HepG2 (cell line): ENCODE results near the gene SETD3. TPM values are rescaled to one million over a fixed set of nuclear protein-coding genes. Genes with fewer than 3 reads are reported as not detected.

Experiments
- ATAC-seq: fragments of 200-7000 bp; cut with Tn5 transposase; 3 replicates; pipeline ENCODE4 v1.9.1; 2020; ENCODE audit warnings: mild to moderate bottlenecking, moderate library complexity
- BruUV-seq: library from RNA; stranded (reverse); fragments of 400-500 nt; replicated peaks from 2 replicates; lab custom pipeline; 2021; lab: Mats Ljungman, UMichigan
- CTCF ChIA-PET: fragments of 300-600 bp; formaldehyde crosslinking; extraction: SDS; loops from one replicate; lab custom pipeline; 2021; ENCODE audit warnings: low total read pairs, inconsistent platforms, low intra/inter-chr PET ratio; lab: Yijun Ruan, JAX
- POLR2A ChIA-PET: fragments of 350-600 bp; sonication (Branson Sonifier 250); formaldehyde crosslinking; loops from one replicate; lab custom pipeline; 2020; ENCODE audit warnings: antibody characterized with exemption, inconsistent platforms; lab: Yijun Ruan, JAX
- DNase-seq: peaks from one replicate; pipeline ENCODE4 v3.0.0-alpha.2; 2015; ENCODE audit warnings: low spot score
- FAIRE-seq: peaks from 3 replicates; lab custom pipeline; 2011; peaks lifted over from hg19 to GRCh38; lab: Jason Lieb, UNC
- H2AFZ ChIP-seq: one replicate; pipeline ENCODE4 v1.6.1; 2011; ENCODE audit warnings: low read length, inconsistent platforms
- H3K27ac ChIP-seq: fragments of 300-600 bp; 3 replicates; pipeline ENCODE4 v1.8.0; 2011; ENCODE audit warnings: mixed run types, mild to moderate bottlenecking, mixed read lengths, low read length, inconsistent platforms; ENCODE audit not compliant: insufficient read depth; ENCODE audit errors: extremely low read length
- H3K27me3 ChIP-seq, 2 experiments: fragments of 200-600 bp in 1 of 2; 2 replicates in 1 of 2; 3 replicates in 1 of 2; pipeline versions ENCODE4 v1.6.0 to v1.8.0; 2011; ENCODE audit warnings: low read length in 2 of 2, mild to moderate bottlenecking in 2 of 2, moderate library complexity in 2 of 2, inconsistent platforms in 1 of 2; ENCODE audit not compliant: insufficient read depth in 2 of 2, control insufficient read depth in 1 of 2
- H3K36me3 ChIP-seq, 2 experiments: fragments of 200-600 bp in 1 of 2; replicated peaks in 1 of 2; 2 replicates in 1 of 2; 3 replicates in 1 of 2; pipeline versions ENCODE4 v1.5.1 to v1.8.0; 2011; ENCODE audit warnings: low read length in 2 of 2, inconsistent platforms in 1 of 2; ENCODE audit not compliant: insufficient read depth in 2 of 2, control insufficient read depth in 1 of 2
- H3K4me1 ChIP-seq: 2 replicates; pipeline ENCODE4 v1.5.1; 2012; ENCODE audit warnings: low read length, inconsistent platforms; ENCODE audit not compliant: insufficient read depth
- H3K4me2 ChIP-seq: 2 replicates; pipeline ENCODE4 v1.6.0; 2011; ENCODE audit warnings: low read depth, low read length, inconsistent platforms
- H3K4me3 ChIP-seq, 3 experiments: fragments of 200-600 bp in 1 of 3; sonication (generic), shearing (Covaris generic) in 1 of 3; replicated peaks in 1 of 3; 2 replicates each; pipeline ENCODE4 v1.5.1; 2011 to 2016; ENCODE audit warnings: low read length in 3 of 3, inconsistent platforms in 2 of 3, low read depth in 2 of 3, mild to moderate bottlenecking in 2 of 3, control low read depth in 1 of 3, mixed read lengths in 1 of 3; ENCODE audit not compliant: insufficient read depth in 1 of 3
- H3K79me2 ChIP-seq: one replicate; pipeline ENCODE4 v1.6.1; 2011; ENCODE audit warnings: low read length, inconsistent platforms; ENCODE audit not compliant: insufficient read depth
- H3K9ac ChIP-seq: 2 replicates; pipeline ENCODE4 v1.6.0; 2011; ENCODE audit warnings: mild to moderate bottlenecking, low read depth, low read length, inconsistent platforms; ENCODE audit not compliant: insufficient read depth
- H3K9me3 ChIP-seq: 2 replicates; pipeline ENCODE4 v1.5.1; 2012; ENCODE audit warnings: mild to moderate bottlenecking, low read length
- H4K20me1 ChIP-seq: 2 replicates; pipeline ENCODE4 v1.6.0; 2011; ENCODE audit warnings: inconsistent platforms, mild to moderate bottlenecking, low read length, moderate library complexity; ENCODE audit not compliant: insufficient read depth
- CENPT ChIP-seq: sonication (generic); formaldehyde crosslinking; IDR thresholded peaks from 2 replicates; pipeline ENCODE4 v1.8.0; 2022; ENCODE audit warnings: low read depth, mild to moderate bottlenecking, moderate library complexity, missing genetic modification reagents
- FOXA3 ChIP-seq: IDR thresholded peaks from 2 replicates; pipeline ENCODE4 v1.6.1; 2016; ENCODE audit warnings: missing genetic modification reagents, missing compliant biosample characterization
- HOXD1 ChIP-seq: sonication (generic); formaldehyde crosslinking; IDR thresholded peaks from 2 replicates; pipeline ENCODE4 v1.5.0; 2020; ENCODE audit warnings: missing genetic modification reagents
- KDM5B ChIP-seq: sonication (generic); formaldehyde crosslinking; IDR thresholded peaks from 2 replicates; pipeline ENCODE4 v1.4.0; 2020; ENCODE audit warnings: missing genetic modification reagents, mild to moderate bottlenecking, borderline replicate concordance
- MED13 ChIP-seq: sonication (generic); formaldehyde crosslinking; IDR thresholded peaks from 2 replicates; pipeline ENCODE4 v1.5.0; 2020; ENCODE audit warnings: missing genetic modification reagents
- NRL ChIP-seq: sonication (generic); formaldehyde crosslinking; IDR thresholded peaks from 2 replicates; pipeline ENCODE4 v1.5.0; 2020; ENCODE audit warnings: missing genetic modification reagents, mild to moderate bottlenecking, moderate library complexity, borderline replicate concordance
- RBM22 ChIP-seq: fragments of 200-400 bp; formaldehyde crosslinking; optimal IDR thresholded peaks from 2 replicates; pipeline ENCODE3; 2017; ENCODE audit warnings: mild to moderate bottlenecking, low read length, moderate library complexity
- SMARCC2 ChIP-seq: fragments of 450-650 bp; IDR thresholded peaks from 2 replicates; pipeline ENCODE4 v1.6.1; 2017; ENCODE audit warnings: antibody characterized with exemption, mild to moderate bottlenecking
- STAG1 ChIP-seq: sonication (generic); formaldehyde crosslinking; IDR thresholded peaks from 2 replicates; pipeline ENCODE4 v1.4.0; 2020; ENCODE audit warnings: missing genetic modification reagents
- WIZ ChIP-seq: sonication (generic); formaldehyde crosslinking; IDR thresholded peaks from 2 replicates; pipeline ENCODE4 v1.5.1; 2020; ENCODE audit warnings: mild to moderate bottlenecking, missing genetic modification reagents
- ZBTB8A ChIP-seq: sonication (generic); formaldehyde crosslinking; IDR thresholded peaks from 2 replicates; pipeline ENCODE4 v1.4.0; 2020; ENCODE audit warnings: mild to moderate bottlenecking, low read depth, missing genetic modification reagents, borderline replicate concordance
- ZNF230 ChIP-seq: sonication (generic); formaldehyde crosslinking; IDR thresholded peaks from 2 replicates; pipeline ENCODE4 v1.4.0; 2020; ENCODE audit warnings: mild to moderate bottlenecking, missing genetic modification reagents
- ZNF232 ChIP-seq: sonication (generic); formaldehyde crosslinking; IDR thresholded peaks from 2 replicates; pipeline ENCODE4 v1.4.0; 2020; ENCODE audit warnings: missing genetic modification reagents, borderline replicate concordance
- ZNF432 ChIP-seq: sonication (generic); formaldehyde crosslinking; IDR thresholded peaks from 2 replicates; pipeline ENCODE4 v1.5.0; 2020; ENCODE audit warnings: missing genetic modification reagents, mild to moderate bottlenecking, borderline replicate concordance
- WGBS: methylation state at CpG from one replicate; pipeline ENCODE4 v1.1.6; 2017; ENCODE audit warnings: low lambda C conversion rate; 5-methylcytosine and 5-hydroxymethylcytosine counted together
- in situ Hi-C: cut with HindIII; loops from 2 replicates; pipeline ENCODE4 v1.10.0; 2017; ENCODE audit warnings: low pct_unique_long_range_greater_than_20kb; ENCODE audit not compliant: extremely low pct_ligation_motif_present
- intact Hi-C: fragments of 100-400 bp; cut with micrococcal nuclease; formaldehyde crosslinking; loops from one replicate; pipeline ENCODE4 v1.10.0; 2022; ENCODE audit not compliant: unreplicated experiment
- polyA plus RNA-seq, 8 experiments: library from polyadenylated mRNA; depleted of rRNA in 3 of 8; stranded (reverse) in 7 of 8; unstranded in 1 of 8; fragments of >200 nt; fragmentation: Illumina TruSeq in 4 of 8; extraction: Trizol in 4 of 8; gene quantifications; 2 replicates each; pipeline versions ENCODE4 v1.2.1 to v1.2.3, GENCODE V29; 2011 to 2016; ENCODE audit warnings: low read depth in 4 of 8, missing spikeins in 1 of 8, mixed read lengths in 1 of 8; ENCODE audit not compliant: insufficient read depth in 1 of 8
- total RNA-seq, 5 experiments: library from RNA; depleted of rRNA; stranded (reverse); fragments of >200 nt; fragmentation: Illumina TruSeq; extraction: Trizol; gene quantifications; 2 replicates each; pipeline ENCODE4 v1.2.3, GENCODE V29; 2016; ENCODE audit warnings: low read depth in 1 of 5
- TF ChIP-seq, protein P1 (sequence below): sonication (generic); formaldehyde crosslinking; IDR thresholded peaks from 2 replicates; pipeline ENCODE4 v1.5.0; 2020; ENCODE audit warnings: mild to moderate bottlenecking, missing genetic modification reagents

The SETD3 gene
- total and polyA plus RNA-seq, 2 of the 13 experiments (the other 11 are each of a cell fraction or from before 2014, with no cell fraction given), result 30.3 to 67.1 TPM

DNA sequence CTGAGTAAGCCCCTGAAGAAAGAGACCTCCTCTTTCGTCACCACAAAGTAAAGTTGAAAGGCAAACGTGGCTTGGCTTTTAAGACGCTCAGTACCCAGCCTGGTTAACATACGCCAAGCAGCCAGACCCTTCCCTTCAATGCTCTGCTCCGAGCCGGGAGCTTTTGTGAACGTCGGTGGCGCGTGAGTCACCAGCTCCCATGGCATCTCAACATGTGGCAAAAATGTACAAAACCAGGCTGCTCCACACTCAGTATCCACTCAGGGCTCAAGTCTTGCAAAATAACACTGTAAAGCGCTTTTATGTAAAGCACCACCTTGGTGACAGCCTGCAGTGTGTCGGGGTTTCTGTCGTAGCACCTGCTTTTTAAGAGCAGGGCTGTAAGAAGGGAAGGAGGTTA, 89.0 kb downstream of the SETD3 start:
- BruUV-seq, result no TSS peak
- intact Hi-C loops, result no loop called here

DNA sequence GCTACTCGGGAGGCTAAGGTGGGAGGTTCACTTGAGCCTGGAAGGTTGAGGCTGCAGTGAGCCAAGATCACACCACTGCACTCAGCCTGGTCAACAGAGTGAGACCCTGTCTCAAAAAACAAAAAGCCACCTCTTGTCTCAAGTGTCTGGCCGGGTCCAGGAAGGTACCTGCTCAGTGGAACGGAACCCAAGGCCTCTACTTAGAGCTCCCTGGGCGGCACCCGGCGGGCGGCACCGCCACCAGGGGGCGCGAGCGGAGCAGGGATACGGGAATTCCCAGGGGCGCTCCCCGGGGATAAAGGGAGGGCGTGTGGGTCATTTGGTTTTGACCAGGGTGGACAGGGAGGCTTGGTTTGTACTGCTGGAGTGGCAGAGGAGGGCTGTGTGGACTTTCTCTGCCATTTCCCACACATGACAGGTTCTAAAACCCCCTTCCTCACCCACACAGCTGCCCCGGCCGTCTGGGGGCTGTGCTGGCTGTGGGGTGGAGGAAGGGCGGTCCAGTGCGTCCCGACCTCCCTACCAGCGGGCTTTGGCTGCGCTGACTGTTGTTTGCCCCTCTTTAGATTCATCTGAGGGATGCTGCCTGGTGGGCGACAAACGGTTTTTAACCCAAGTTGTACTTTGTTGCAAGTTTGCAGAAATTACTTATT, 91.4 kb downstream of the SETD3 start:
- peaks cover 3 to 18% of the 10 kb centered on the region in 2 experiments; a peak in 4 of 5 replicates for H3K27me3 ChIP-seq
- in situ Hi-C loops (no loop called here), intact Hi-C loops (loop anchor here (1.0 kb wide), 1 partner anchor 26 kb away; no protein-coding TSS in a partner anchor)
- H3K4me2 ChIP-seq, result peak overlapping the region; percentile 51; the same call in 1 of the 2 replicates
- H3K27ac ChIP-seq, result no peak overlapping the region
- FAIRE-seq (no peak), ATAC-seq (peak; percentile 83), DNase-seq (peak; percentile 21)
- peaks cover 20% of the 10 kb centered on the region for H3K4me1 ChIP-seq
- CTCF ChIA-PET, result interaction anchor here (3.5 kb wide), 1 partner anchor 26 kb away, joined by 21 read pairs; no protein-coding TSS in a partner anchor
- H3K4me3 ChIP-seq, result peak overlapping the region in 1 of 3 experiments; percentile 40; a peak in 1 of 6 replicates
- 32% methylated on average over 15 of the region's 24 CpGs for WGBS
- no peaks in the 10 kb centered on the region for H4K20me1 ChIP-seq
- no peak overlapping the region for H3K9ac ChIP-seq
- H3K9me3 ChIP-seq, result no peaks in the 10 kb centered on the region
- POLR2A ChIA-PET, result no interaction called here
- H3K79me2 ChIP-seq, result no peaks in the 10 kb centered on the region
- no peaks in the 10 kb centered on the region for H3K36me3 ChIP-seq
- H2AFZ ChIP-seq, result no peak overlapping the region
- no TSS peak for BruUV-seq
- no peak for TF ChIP-seq CENPT
- no peak for TF ChIP-seq MED13 (CRISPR knock-in tag)
- TF ChIP-seq, protein P1, sequence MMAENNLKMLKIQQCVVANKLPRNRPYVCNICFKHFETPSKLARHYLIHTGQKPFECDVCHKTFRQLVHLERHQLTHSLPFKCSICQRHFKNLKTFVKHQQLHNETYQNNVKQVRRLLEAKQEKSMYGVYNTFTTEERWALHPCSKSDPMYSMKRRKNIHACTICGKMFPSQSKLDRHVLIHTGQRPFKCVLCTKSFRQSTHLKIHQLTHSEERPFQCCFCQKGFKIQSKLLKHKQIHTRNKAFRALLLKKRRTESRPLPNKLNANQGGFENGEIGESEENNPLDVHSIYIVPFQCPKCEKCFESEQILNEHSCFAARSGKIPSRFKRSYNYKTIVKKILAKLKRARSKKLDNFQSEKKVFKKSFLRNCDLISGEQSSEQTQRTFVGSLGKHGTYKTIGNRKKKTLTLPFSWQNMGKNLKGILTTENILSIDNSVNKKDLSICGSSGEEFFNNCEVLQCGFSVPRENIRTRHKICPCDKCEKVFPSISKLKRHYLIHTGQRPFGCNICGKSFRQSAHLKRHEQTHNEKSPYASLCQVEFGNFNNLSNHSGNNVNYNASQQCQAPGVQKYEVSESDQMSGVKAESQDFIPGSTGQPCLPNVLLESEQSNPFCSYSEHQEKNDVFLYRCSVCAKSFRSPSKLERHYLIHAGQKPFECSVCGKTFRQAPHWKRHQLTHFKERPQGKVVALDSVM (CRISPR knock-in tag), result 0 out of 2 replicates have a peak, but pooled peaks have one; percentile 23
- TF ChIP-seq NRL (CRISPR knock-in tag), result no peak
- no peak for TF ChIP-seq HOXD1
- TF ChIP-seq FOXA3 (CRISPR knock-in tag), result no peak
- TF ChIP-seq ZNF432 (CRISPR knock-in tag), result no peak
- TF ChIP-seq SMARCC2, result no peak
- no peak for TF ChIP-seq KDM5B
- no peak for TF ChIP-seq ZBTB8A
- TF ChIP-seq WIZ, result no peak
- TF ChIP-seq ZNF232, result no peak
- peak; percentile 43 for TF ChIP-seq STAG1 (CRISPR knock-in tag)

More for the DNA sequence above, 89.0 kb downstream of the SETD3 start:
- Histone ChIP-seq H3K9me3 (no peaks in the 10 kb centered on the region), H3K4me1 (no peaks in the 10 kb centered on the region), H3K4me2 (no peak overlapping the region), H3K27me3 (no peaks in the 10 kb centered on the region), H3K27ac (no peak overlapping the region), H3K9ac (no peak overlapping the region), H3K4me3 (no peak overlapping the region), H3K36me3 (no peaks in the 10 kb centered on the region), H4K20me1 (no peaks in the 10 kb centered on the region), H3K79me2 (no peaks in the 10 kb centered on the region), H2AFZ (no peak overlapping the region)
- DNase-seq (no peak), FAIRE-seq (no peak), ATAC-seq (no peak)
- POLR2A ChIA-PET, result no interaction called here
- CTCF ChIA-PET, result interaction anchor here (2.1 kb wide), 1 partner anchor 23 kb away, joined by 13 read pairs; no protein-coding TSS in a partner anchor
- TF ChIP-seq RBM22 (peak; percentile 20), ZNF230 (CRISPR knock-in tag) (no peak)
- in situ Hi-C loops, result no loop called here
- WGBS, result 81% methylated on average over 13 of the region's 13 CpGs
